AG04449 (cell line): ENCODE data around the gene TSPAN10.

Experiments
- CTCF ChIA-PET: fragments of 350-600 bp; formaldehyde crosslinking; extraction: SDS; loops from one replicate; lab custom pipeline; 2021; ENCODE audit warnings: antibody characterized with exemption; lab: Yijun Ruan, JAX
- POLR2A ChIA-PET: fragments of 400-600, 350-600 bp; formaldehyde crosslinking; extraction: SDS; loops from one replicate; lab custom pipeline; 2020; ENCODE audit warnings: antibody characterized with exemption, inconsistent platforms; lab: Yijun Ruan, JAX
- DNase-seq: peaks from one replicate; pipeline ENCODE4 v3.0.0-alpha.2; 2010; ENCODE audit warnings: low read depth, low spot score
- H3K4me3 ChIP-seq: 2 replicates; pipeline ENCODE4 v1.5.1; 2011; ENCODE audit warnings: low read depth, mild to moderate bottlenecking, control low read depth, low read length
- CTCF ChIP-seq: IDR thresholded peaks from one replicate; pipeline ENCODE4 v1.5.1; 2011; ENCODE audit warnings: mild to moderate bottlenecking, moderate library complexity, low read length, control low read depth, inconsistent platforms; ENCODE audit not compliant: insufficient read depth; ENCODE audit errors: missing control alignments

TSPAN10 gene

GRCh38 chr17:81697261-81698044, 60.5 kb downstream of the TSPAN10 start:
- DNase-seq = no peak
- TF ChIP-seq CTCF = no peak
- POLR2A ChIA-PET = interaction anchor here (1.8 kb wide), 1 partner anchor 12 kb away, joined by 6 read pairs; no protein-coding TSS in a partner anchor
- CTCF ChIA-PET = no interaction called here
- no peak overlapping the region for H3K4me3 ChIP-seq
